GM13977 (cell line): ENCODE results near the gene THUMPD3.

Source experiments
- DNase-seq: peaks from one replicate; pipeline ENCODE4 v3.0.0; 2012; ENCODE audit warnings: low spot score
- CTCF ChIP-seq: IDR thresholded peaks from 2 replicates; pipeline ENCODE4 v1.5.1; 2012; ENCODE audit warnings: mild to moderate bottlenecking, control low read depth; ENCODE audit not compliant: insufficient read depth; ENCODE audit errors: extremely low read depth, missing control alignments
- in situ Hi-C: fragments of 300-500 bp; cut with MboI; formaldehyde crosslinking; loops from one replicate; pipeline ENCODE4 v1.12.0; 2022; ENCODE audit warnings: low sequenced_read_pairs, low pct_unique_long_range_greater_than_20kb, mixed read lengths, inconsistent platforms; ENCODE audit not compliant: unreplicated experiment

Gene THUMPD3

DNA sequence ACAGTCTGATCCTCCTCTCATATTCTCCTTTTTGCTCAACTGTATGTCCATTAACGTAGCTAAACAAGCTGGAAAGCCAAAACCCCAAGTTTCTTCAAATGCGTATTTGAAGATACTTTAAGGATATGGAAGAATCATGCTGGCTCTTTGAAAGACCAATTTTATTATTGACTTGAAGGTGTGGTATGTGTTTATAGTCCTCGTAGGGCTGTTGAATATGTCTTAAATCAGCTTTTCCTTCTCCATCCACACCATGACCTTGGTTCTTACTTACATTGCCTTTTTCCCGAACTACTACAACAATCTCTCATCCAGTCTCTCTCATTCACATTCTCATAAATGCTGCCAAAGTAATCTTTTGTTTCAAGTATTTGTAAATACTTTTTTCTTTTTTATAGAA lies 19.7 kb upstream of the THUMPD3 start:
- TF ChIP-seq CTCF = no peak
- in situ Hi-C loops = no loop called here

GRCh38 chr3:9345041-9345440 lies 17.8 kb upstream of the THUMPD3 start:
- no peak for TF ChIP-seq CTCF
- in situ Hi-C loops = no loop called here

More for the DNA sequence above, 19.7 kb upstream of the THUMPD3 start:
- DNase-seq = no peak

DNA sequence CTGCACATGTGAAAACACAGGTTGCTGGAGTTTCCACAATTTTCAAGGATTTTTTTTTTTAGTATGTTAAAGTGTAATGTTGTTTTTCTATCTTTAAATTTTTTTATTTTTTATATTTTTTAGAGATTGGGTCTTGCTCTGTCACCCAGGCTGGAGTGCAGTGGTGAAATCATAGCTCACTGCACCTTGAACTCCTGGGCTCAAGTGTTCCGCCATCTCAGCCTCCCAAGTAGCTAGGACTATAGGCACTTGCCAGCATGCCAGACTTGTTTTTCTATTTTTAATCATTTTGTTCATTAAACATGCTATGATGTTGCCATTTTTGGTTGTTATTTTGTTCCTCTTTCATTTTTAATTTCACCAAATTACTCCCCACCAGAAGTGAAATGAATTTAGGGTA lies 16.7 kb upstream of the THUMPD3 start:
- no peak for TF ChIP-seq CTCF
- DNase-seq = no peak
- in situ Hi-C loops = no loop called here

More at GRCh38 chr3:9345041-9345440, 17.8 kb upstream of the THUMPD3 start:
- no peak for DNase-seq

DNA sequence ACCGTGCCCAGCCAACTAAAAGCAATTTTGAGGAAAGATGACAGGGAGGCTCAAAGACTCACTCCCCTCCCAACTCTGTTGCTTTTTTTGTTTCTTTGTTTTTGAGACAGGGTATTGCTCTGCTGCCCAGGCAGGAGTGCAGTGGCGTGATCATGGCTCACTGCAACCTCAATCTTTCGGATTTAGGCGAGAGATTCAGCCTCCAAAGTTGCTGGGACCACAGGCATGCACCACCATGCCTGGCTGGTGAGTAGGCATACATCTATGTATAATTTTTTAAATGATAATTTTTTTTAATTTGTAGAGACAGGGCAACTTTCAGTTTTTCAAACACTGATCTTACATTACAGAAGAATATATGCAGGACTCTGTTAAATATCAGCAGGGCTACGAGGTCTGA lies 15.8 kb upstream of the THUMPD3 start:
- DNase-seq = no peak
- TF ChIP-seq CTCF = no peak
- in situ Hi-C loops = no loop called here

- TF ChIP-seq CTCF = no peak
- in situ Hi-C loops = no loop called here
Measured at GRCh38 chr3:9347887-9348286, 15.0 kb upstream of the THUMPD3 start.

DNA sequence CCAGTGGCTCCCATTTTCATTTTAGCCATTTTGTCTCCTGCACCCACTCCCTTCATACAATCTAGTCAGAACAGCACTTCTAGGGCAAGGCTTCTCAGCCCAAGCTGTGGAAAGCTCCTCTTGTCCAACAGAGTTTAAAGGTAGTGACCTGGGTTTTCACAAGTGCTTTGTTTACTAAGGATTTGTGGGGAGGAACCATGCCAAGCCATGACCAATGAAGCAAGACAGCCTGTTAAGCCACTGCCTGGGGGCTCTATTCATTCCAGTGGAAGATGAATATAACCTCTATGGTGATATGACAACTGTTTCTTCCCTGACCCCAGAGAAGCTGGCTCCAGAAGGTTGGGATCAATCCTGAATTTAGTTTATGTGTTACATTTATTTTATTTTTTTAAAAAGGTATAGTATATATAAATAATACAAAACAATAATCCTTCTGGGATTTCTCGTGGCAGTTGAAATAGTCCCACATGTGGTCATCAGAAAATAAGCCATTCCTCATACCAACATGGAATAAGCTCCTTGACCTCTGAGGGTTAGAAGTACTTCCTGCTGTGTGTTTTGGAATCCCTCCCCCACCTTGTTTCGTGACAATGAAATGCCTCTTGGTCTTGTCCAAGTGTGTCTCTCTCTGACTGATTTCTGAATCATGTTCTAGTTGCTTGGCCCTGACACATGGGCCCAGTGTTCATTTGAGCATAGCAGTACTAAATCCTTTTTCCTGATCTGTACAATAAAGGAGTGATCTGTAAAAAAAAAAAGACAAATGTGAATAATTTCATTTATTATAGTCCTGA lies 13.3 kb upstream of the THUMPD3 start:
- in situ Hi-C loops = no loop called here
- no peak for TF ChIP-seq CTCF
- no peak for DNase-seq

More at GRCh38 chr3:9347887-9348286, 15.0 kb upstream of the THUMPD3 start:
- DNase-seq = no peak
